ENCODE data around the gene SP100. TPM values are rescaled to one million over a fixed set of nuclear protein-coding genes. Genes with fewer than 3 reads are reported as not detected.

SP100 gene
- total and polyA plus RNA-seq, 2 of the 13 experiments (the other 11 are each of a cell fraction or from before 2014, with no cell fraction given): 12.6 to 16.5 TPM

DNA sequence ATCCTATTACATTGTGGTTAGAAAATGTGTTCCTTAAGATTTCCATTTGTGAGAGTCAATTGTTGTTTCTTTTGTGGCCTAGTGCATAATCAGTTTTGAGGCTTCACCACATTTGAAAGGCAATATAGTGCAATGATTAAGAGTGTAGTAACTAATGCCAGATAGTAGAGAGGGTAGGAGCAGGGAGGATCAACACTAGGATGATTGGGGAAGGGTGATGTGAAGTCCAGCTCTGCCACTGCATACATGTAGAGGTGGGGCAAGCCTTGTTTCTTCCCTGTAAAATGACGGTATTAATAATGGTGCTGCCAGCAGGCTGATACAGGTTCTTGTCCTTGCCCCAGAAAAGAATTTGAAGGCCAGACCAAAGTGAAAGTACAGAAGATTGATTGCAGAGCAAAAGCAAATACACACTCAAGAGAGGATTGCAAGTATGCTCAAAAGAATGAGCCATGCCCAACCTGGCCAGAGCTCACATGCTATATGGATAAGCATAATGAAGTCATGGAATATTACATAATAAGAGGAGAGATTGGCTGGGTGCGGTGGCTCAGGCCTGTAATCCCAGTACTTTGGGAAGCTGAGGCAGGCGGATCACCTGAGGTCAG, 8.0 kb downstream of the SP100 start (continued):
- TF ChIP-seq ZNF329 (CRISPR knock-in tag; IDR thresholded peaks at IDR 0.05; ENCODE audit: low read depth) (no peak), ZKSCAN1 (IDR thresholded peaks at IDR 0.05; ENCODE audit: low read length) (no peak), ZNF326 (CRISPR knock-in tag; IDR thresholded peaks at IDR 0.05; ENCODE audit: borderline replicate concordance) (no peak), MAF1 (CRISPR knock-in tag; IDR thresholded peaks at IDR 0.05; ENCODE audit: borderline replicate concordance) (no peak), SP2 (CRISPR knock-in tag; IDR thresholded peaks at IDR 0.05) (no peak), WIZ (CRISPR knock-in tag; IDR thresholded peaks at IDR 0.05) (peak; percentile 71; the same call in 1 of the 2 replicates), CEBPB (IDR thresholded peaks at IDR 0.05; ENCODE audit: borderline replicate concordance, low read depth, low read length) (peak; percentile 56; the same call in 1 of the 2 replicates), MAFF (IDR thresholded peaks at IDR 0.05; ENCODE audit: low read depth, low read length) (no peak), BORCS8-MEF2B (CRISPR knock-in tag; IDR thresholded peaks at IDR 0.05) (0 out of 2 replicates have a peak, but pooled peaks have one; percentile 47), CHD4 (IDR thresholded peaks at IDR 0.05; ENCODE audit: borderline replicate concordance, low read length) (no peak), ATF3 (CRISPR knock-in tag; IDR thresholded peaks at IDR 0.05) (peak; percentile 43; the same call in 1 of the 2 replicates), FOXA1 (IDR thresholded peaks at IDR 0.05) (no peak), FOXA1 (CRISPR knock-in tag; IDR thresholded peaks at IDR 0.05) (no peak), HOXD1 (CRISPR knock-in tag; IDR thresholded peaks at IDR 0.05) (0 out of 2 replicates have a peak, but pooled peaks have one; percentile 58), KDM1A (CRISPR knock-in tag; IDR thresholded peaks at IDR 0.05) (peak; percentile 37; the same call in 1 of the 2 replicates), MTA3 (CRISPR knock-in tag; IDR thresholded peaks at IDR 0.05) (no peak), NFATC3 (CRISPR knock-in tag; IDR thresholded peaks at IDR 0.05) (no peak), FOXJ3 (CRISPR knock-in tag; IDR thresholded peaks at IDR 0.05; ENCODE audit: borderline replicate concordance) (no peak), ZFX (CRISPR knock-in tag; IDR thresholded peaks at IDR 0.05; ENCODE audit: low read depth) (no peak)
- TF ChIP-seq, protein P1, sequence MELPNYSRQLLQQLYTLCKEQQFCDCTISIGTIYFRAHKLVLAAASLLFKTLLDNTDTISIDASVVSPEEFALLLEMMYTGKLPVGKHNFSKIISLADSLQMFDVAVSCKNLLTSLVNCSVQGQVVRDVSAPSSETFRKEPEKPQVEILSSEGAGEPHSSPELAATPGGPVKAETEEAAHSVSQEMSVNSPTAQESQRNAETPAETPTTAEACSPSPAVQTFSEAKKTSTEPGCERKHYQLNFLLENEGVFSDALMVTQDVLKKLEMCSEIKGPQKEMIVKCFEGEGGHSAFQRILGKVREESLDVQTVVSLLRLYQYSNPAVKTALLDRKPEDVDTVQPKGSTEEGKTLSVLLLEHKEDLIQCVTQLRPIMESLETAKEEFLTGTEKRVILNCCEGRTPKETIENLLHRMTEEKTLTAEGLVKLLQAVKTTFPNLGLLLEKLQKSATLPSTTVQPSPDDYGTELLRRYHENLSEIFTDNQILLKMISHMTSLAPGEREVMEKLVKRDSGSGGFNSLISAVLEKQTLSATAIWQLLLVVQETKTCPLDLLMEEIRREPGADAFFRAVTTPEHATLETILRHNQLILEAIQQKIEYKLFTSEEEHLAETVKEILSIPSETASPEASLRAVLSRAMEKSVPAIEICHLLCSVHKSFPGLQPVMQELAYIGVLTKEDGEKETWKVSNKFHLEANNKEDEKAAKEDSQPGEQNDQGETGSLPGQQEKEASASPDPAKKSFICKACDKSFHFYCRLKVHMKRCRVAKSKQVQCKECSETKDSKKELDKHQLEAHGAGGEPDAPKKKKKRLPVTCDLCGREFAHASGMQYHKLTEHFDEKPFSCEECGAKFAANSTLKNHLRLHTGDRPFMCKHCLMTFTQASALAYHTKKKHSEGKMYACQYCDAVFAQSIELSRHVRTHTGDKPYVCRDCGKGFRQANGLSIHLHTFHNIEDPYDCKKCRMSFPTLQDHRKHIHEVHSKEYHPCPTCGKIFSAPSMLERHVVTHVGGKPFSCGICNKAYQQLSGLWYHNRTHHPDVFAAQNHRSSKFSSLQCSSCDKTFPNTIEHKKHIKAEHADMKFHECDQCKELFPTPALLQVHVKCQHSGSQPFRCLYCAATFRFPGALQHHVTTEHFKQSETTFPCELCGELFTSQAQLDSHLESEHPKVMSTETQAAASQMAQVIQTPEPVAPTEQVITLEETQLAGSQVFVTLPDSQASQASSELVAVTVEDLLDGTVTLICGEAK (IDR thresholded peaks at IDR 0.05): no peak
- TF ChIP-seq, protein P1 (CRISPR knock-in tag; IDR thresholded peaks at IDR 0.05): no peak
- TF ChIP-seq, protein P2, sequence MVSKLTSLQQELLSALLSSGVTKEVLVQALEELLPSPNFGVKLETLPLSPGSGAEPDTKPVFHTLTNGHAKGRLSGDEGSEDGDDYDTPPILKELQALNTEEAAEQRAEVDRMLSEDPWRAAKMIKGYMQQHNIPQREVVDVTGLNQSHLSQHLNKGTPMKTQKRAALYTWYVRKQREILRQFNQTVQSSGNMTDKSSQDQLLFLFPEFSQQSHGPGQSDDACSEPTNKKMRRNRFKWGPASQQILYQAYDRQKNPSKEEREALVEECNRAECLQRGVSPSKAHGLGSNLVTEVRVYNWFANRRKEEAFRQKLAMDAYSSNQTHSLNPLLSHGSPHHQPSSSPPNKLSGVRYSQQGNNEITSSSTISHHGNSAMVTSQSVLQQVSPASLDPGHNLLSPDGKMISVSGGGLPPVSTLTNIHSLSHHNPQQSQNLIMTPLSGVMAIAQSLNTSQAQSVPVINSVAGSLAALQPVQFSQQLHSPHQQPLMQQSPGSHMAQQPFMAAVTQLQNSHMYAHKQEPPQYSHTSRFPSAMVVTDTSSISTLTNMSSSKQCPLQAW (CRISPR knock-in tag; IDR thresholded peaks at IDR 0.05): no peak

Data from HepG2 (cell line).